ENCODE data around the gene CETN1. TPM values are rescaled to one million over a fixed set of nuclear protein-coding genes. Genes with fewer than 3 reads are reported as not detected.

CETN1 gene
- total RNA-seq, 1 donor = not detected

DNA sequence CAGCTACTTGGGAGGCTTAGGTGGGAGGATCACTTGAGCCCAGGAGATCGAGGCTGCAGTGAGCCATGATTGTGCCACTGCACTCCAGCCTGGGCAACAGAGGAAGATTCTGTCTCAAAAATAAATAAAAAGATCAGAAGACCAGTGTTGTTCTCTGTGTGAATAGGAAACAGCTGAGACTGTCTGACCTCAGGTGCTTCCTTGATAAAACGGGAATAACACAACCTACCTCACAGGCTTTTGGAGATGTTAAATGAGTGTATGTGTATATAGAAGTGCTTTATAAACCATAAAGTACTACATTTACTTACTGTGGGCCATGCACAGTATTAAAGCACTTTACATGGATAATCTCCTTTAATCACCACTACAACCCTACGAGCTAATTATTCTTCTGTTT is 9.9 kb upstream of the CETN1 start:
- no peak for TF ChIP-seq CTCF (IDR thresholded peaks at IDR 0.05; ENCODE audit: insufficient read depth, low read depth, low read length)

GRCh38 chr18:570697-571096 is 9.5 kb upstream of the CETN1 start:
- no peak for TF ChIP-seq CTCF (IDR thresholded peaks at IDR 0.05; ENCODE audit: insufficient read depth, low read depth, low read length)
- no peak for DNase-seq (ENCODE audit: low read depth)

More for the DNA sequence above, 9.9 kb upstream of the CETN1 start:
- no peak overlapping the region for H3K4me3 ChIP-seq (ENCODE audit: low read depth, low read length)
- no peak for DNase-seq (ENCODE audit: low read depth)

GRCh38 chr18:572091-572830 is 7.9 kb upstream of the CETN1 start:
- no peak for DNase-seq (ENCODE audit: low read depth)
- TF ChIP-seq CTCF (IDR thresholded peaks at IDR 0.05; ENCODE audit: insufficient read depth, low read depth, low read length) = no peak
- H3K4me3 ChIP-seq (ENCODE audit: low read depth, low read length) = no peak overlapping the region

More at GRCh38 chr18:570697-571096, 9.5 kb upstream of the CETN1 start:
- H3K4me3 ChIP-seq (ENCODE audit: low read depth, low read length) = no peak overlapping the region

GRCh38 chr18:572831-573289 is 7.3 kb upstream of the CETN1 start:
- no peak overlapping the region for H3K4me3 ChIP-seq (ENCODE audit: low read depth, low read length)
- DNase-seq (ENCODE audit: low read depth) = no peak
- TF ChIP-seq CTCF (IDR thresholded peaks at IDR 0.05; ENCODE audit: insufficient read depth, low read depth, low read length) = no peak

DNA sequence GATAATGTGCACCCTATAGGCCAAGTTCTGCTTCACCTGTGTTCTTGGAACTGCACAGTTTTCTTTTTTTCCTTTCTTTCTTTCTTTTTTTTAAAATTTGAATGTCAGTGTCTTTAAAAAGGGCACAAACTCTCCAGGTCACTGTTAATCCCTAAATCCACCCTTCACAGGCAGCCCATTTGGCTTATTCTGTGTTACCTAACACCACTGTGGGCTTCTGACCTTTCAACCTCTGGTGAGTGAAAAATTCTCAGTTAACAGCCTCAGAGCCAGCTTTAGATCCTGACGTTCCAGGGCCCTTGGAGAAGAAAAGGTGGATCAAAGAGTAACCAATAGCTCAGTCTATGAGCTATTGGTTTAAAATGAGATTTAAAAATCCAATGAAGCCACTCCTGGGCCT is 6.8 kb upstream of the CETN1 start:
- no peak for DNase-seq (ENCODE audit: low read depth)
- H3K4me3 ChIP-seq (ENCODE audit: low read depth, low read length) = no peak overlapping the region
- no peak for TF ChIP-seq CTCF (IDR thresholded peaks at IDR 0.05; ENCODE audit: insufficient read depth, low read depth, low read length)

GRCh38 chr18:574149-574860 is 5.9 kb upstream of the CETN1 start:
- TF ChIP-seq CTCF (IDR thresholded peaks at IDR 0.05; ENCODE audit: insufficient read depth, low read depth, low read length) = no peak
- H3K4me3 ChIP-seq (ENCODE audit: low read depth, low read length) = no peak overlapping the region
- no peak for DNase-seq (ENCODE audit: low read depth)

Data from fibroblast of villous mesenchyme (primary cell).